Liver (tissue), 3 donors: Measurements from ENCODE around the gene NET1.

ENCODE experiments used
- ATF3 ChIP-seq: IDR thresholded peaks from 2 replicates; pipeline ENCODE4 v1.6.1; 2016; ENCODE audit warnings: antibody characterized with exemption
- FOXA2 ChIP-seq: IDR thresholded peaks from 2 replicates; pipeline ENCODE4 v1.6.1; 2016; ENCODE audit warnings: antibody characterized with exemption
- JUND ChIP-seq, 2 donors: IDR thresholded peaks; 2 replicates each; pipeline ENCODE4 v1.6.1; 2016; ENCODE audit warnings: antibody characterized with exemption in 2 of 2
- NR2F2 ChIP-seq: IDR thresholded peaks from 2 replicates; pipeline ENCODE4 v1.6.1; 2016; ENCODE audit warnings: antibody characterized with exemption
- RAD21 ChIP-seq, 2 donors: IDR thresholded peaks; 2 replicates each; pipeline ENCODE4 v1.6.1; 2016; ENCODE audit warnings: antibody characterized with exemption in 2 of 2, mild to moderate bottlenecking in 2 of 2
- REST ChIP-seq: IDR thresholded peaks from 2 replicates; pipeline ENCODE4 v1.6.1; 2016; ENCODE audit warnings: antibody characterized with exemption, mild to moderate bottlenecking
- YY1 ChIP-seq: IDR thresholded peaks from 2 replicates; pipeline ENCODE4 v1.6.1; 2016; ENCODE audit warnings: antibody characterized with exemption, mild to moderate bottlenecking
- TF ChIP-seq, protein P1 (sequence below): fragments of 150-350 bp; IDR thresholded peaks from 2 replicates; pipeline ENCODE4 v1.5.1; 2017; ENCODE audit warnings: improper control_type of control experiment, low read depth, low read length; ENCODE audit not compliant: missing input control
- TF ChIP-seq, protein P2 (sequence below): IDR thresholded peaks from 2 replicates; pipeline ENCODE4 v1.6.1; 2016; ENCODE audit warnings: antibody characterized with exemption
- donor health status: healthy.
- donor health status: healthy.

GRCh38 chr10:5502571-5503476 lies 90.5 kb downstream of the NET1 start:
- TF ChIP-seq JUND (IDR thresholded peaks at IDR 0.05) = no peak
- TF ChIP-seq FOXA2 = no peak
- no peak for TF ChIP-seq REST
- TF ChIP-seq, protein P1, sequence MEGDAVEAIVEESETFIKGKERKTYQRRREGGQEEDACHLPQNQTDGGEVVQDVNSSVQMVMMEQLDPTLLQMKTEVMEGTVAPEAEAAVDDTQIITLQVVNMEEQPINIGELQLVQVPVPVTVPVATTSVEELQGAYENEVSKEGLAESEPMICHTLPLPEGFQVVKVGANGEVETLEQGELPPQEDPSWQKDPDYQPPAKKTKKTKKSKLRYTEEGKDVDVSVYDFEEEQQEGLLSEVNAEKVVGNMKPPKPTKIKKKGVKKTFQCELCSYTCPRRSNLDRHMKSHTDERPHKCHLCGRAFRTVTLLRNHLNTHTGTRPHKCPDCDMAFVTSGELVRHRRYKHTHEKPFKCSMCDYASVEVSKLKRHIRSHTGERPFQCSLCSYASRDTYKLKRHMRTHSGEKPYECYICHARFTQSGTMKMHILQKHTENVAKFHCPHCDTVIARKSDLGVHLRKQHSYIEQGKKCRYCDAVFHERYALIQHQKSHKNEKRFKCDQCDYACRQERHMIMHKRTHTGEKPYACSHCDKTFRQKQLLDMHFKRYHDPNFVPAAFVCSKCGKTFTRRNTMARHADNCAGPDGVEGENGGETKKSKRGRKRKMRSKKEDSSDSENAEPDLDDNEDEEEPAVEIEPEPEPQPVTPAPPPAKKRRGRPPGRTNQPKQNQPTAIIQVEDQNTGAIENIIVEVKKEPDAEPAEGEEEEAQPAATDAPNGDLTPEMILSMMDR = no peak
- no peak for TF ChIP-seq NR2F2
- TF ChIP-seq YY1 = no peak
- TF ChIP-seq ATF3 = no peak
- TF ChIP-seq RAD21 (IDR thresholded peaks at IDR 0.05) = no peak
- TF ChIP-seq, protein P2, sequence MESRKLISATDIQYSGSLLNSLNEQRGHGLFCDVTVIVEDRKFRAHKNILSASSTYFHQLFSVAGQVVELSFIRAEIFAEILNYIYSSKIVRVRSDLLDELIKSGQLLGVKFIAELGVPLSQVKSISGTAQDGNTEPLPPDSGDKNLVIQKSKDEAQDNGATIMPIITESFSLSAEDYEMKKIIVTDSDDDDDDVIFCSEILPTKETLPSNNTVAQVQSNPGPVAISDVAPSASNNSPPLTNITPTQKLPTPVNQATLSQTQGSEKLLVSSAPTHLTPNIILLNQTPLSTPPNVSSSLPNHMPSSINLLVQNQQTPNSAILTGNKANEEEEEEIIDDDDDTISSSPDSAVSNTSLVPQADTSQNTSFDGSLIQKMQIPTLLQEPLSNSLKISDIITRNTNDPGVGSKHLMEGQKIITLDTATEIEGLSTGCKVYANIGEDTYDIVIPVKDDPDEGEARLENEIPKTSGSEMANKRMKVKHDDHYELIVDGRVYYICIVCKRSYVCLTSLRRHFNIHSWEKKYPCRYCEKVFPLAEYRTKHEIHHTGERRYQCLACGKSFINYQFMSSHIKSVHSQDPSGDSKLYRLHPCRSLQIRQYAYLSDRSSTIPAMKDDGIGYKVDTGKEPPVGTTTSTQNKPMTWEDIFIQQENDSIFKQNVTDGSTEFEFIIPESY = no peak
